GM18519 (cell line): ENCODE data around the gene HSDL2.

Experiments
- ATAC-seq: cut with Tn5 transposase; IDR thresholded peaks from one replicate; pipeline ENCODE4 v1.9.1; 2021; ENCODE audit warnings: mild to moderate bottlenecking, moderate library complexity; ENCODE audit not compliant: unreplicated experiment, low FRiP score

Gene HSDL2

GRCh38 chr9:112439825-112440224 lies 59.9 kb downstream of the HSDL2 start:
- ATAC-seq, result no peak

- no peak for ATAC-seq
Observed at GRCh38 chr9:112443200-112443599, 63.3 kb downstream of the HSDL2 start.

GRCh38 chr9:112443636-112444035 lies 63.7 kb downstream of the HSDL2 start:
- ATAC-seq, result no peak

- ATAC-seq, result no peak
Observed at GRCh38 chr9:112445196-112445595, 65.3 kb downstream of the HSDL2 start.

GRCh38 chr9:112446080-112446479 lies 66.2 kb downstream of the HSDL2 start:
- no peak for ATAC-seq

GRCh38 chr9:112446526-112446925 lies 66.6 kb downstream of the HSDL2 start:
- ATAC-seq, result no peak

GRCh38 chr9:112447283-112447761 lies 67.4 kb downstream of the HSDL2 start:
- ATAC-seq, result no peak

GRCh38 chr9:112462855-112463254 lies 82.9 kb downstream of the HSDL2 start:
- ATAC-seq, result no peak

GRCh38 chr9:112465352-112465751 lies 85.4 kb downstream of the HSDL2 start:
- no peak for ATAC-seq

GRCh38 chr9:112472996-112473395 lies 93.1 kb downstream of the HSDL2 start:
- ATAC-seq, result no peak

- no peak for ATAC-seq
Observed at GRCh38 chr9:112473986-112474385, 94.1 kb downstream of the HSDL2 start.

- ATAC-seq, result no peak
Observed at GRCh38 chr9:112475318-112475717, 95.4 kb downstream of the HSDL2 start.

GRCh38 chr9:112477330-112477729 lies 97.4 kb downstream of the HSDL2 start:
- no peak for ATAC-seq

GRCh38 chr9:112479221-112479620 lies 99.3 kb downstream of the HSDL2 start:
- no peak for ATAC-seq

- no peak for ATAC-seq
Observed at GRCh38 chr9:112484607-112485006, 104.7 kb downstream of the HSDL2 start.

GRCh38 chr9:112485574-112485973 lies 105.7 kb downstream of the HSDL2 start:
- ATAC-seq, result no peak

- peak; percentile 87 for ATAC-seq
Observed at GRCh38 chr9:112486221-112487007, 106.5 kb downstream of the HSDL2 start, which contains the start of gene KIAA1958. Gene KIAA1958 (plus strand): TSS chr9:112486827. CDS start chr9:112574081, 87,254 bp downstream.

GRCh38 chr9:112487008-112487798 lies 107.3 kb downstream of the HSDL2 start:
- peak; percentile 29 for ATAC-seq

- ATAC-seq, result no peak
Observed at GRCh38 chr9:112487799-112488340, 108.0 kb downstream of the HSDL2 start.

GRCh38 chr9:112489039-112489546 lies 109.2 kb downstream of the HSDL2 start:
- ATAC-seq, result no peak
